Spleen (tissue), 11 donors: ENCODE measurements around the gene KCNQ4. TPM values are rescaled to one million over a fixed set of nuclear protein-coding genes. Genes with fewer than 3 reads are reported as not detected.

Source experiments
- DNase-seq: peaks from one replicate; pipeline ENCODE4 v3.0.0-alpha.2; 2020
- H3K27ac ChIP-seq, 8 donors: fragments of 200-600 bp; sonication (generic) in 7 of 8; 1 replicate in 4 of 8; 2 replicates in 4 of 8; pipeline versions ENCODE4 v1.5.0 to v1.8.0; 2016 to 2021; ENCODE audit warnings: inconsistent platforms in 4 of 8, mild to moderate bottlenecking in 4 of 8, moderate library complexity in 1 of 8
- H3K27me3 ChIP-seq, 7 donors: fragments of 200-600 bp; sonication (generic) in 6 of 7; replicated peaks in 1 of 7; 1 replicate in 4 of 7; 2 replicates in 3 of 7; pipeline versions ENCODE4 v1.5.0 to v1.8.0; 2016 to 2021; ENCODE audit warnings: inconsistent platforms in 3 of 7, mild to moderate bottlenecking in 1 of 7
- H3K36me3 ChIP-seq, 6 donors: fragments of 200-600 bp; sonication (generic) in 5 of 6; 1 replicate in 4 of 6; 2 replicates in 2 of 6; pipeline versions ENCODE4 v1.5.0 to v1.8.0; 2016 to 2021; ENCODE audit warnings: inconsistent platforms in 2 of 6
- H3K4me1 ChIP-seq, 6 donors: fragments of 200-600 bp; sonication (generic) in 5 of 6; 1 replicate in 3 of 6; 2 replicates in 3 of 6; pipeline versions ENCODE4 v1.5.0 to v1.8.0; 2016 to 2021; ENCODE audit warnings: inconsistent platforms in 3 of 6
- H3K4me3 ChIP-seq, 8 donors: fragments of 200-600 bp; sonication (generic) in 7 of 8; 1 replicate in 4 of 8; 2 replicates in 4 of 8; pipeline versions ENCODE4 v1.5.0 to v1.8.0; 2016 to 2021; ENCODE audit warnings: inconsistent platforms in 4 of 8, mild to moderate bottlenecking in 4 of 8, moderate library complexity in 2 of 8
- H3K9me3 ChIP-seq, 8 donors: fragments of 200-600 bp; sonication (generic) in 7 of 8; 1 replicate in 4 of 8; 2 replicates in 4 of 8; pipeline versions ENCODE4 v1.5.0 to v1.8.0; 2016 to 2021; ENCODE audit warnings: inconsistent platforms in 4 of 8
- CTCF ChIP-seq, 11 experiments: fragments of 200-600 bp in 7 of 11; fragments of 450-650 bp in 4 of 11; sonication (generic) in 4 of 11; IDR thresholded peaks in 8 of 11; conservative IDR thresholded peaks in 3 of 11; 1 replicate in 7 of 11; 2 replicates in 4 of 11; pipeline versions ENCODE4 v1.4.0 to v1.8.0; 2016 to 2021; ENCODE audit warnings: antibody characterized with exemption in 11 of 11, inconsistent platforms in 4 of 11, mild to moderate bottlenecking in 1 of 11
- POLR2A ChIP-seq, 3 donors: fragments of 450-650 bp; IDR thresholded peaks; one replicate each; pipeline ENCODE4 v1.5.1; 2017; ENCODE audit warnings: antibody characterized with exemption in 3 of 3, mild to moderate bottlenecking in 1 of 3
- POLR2AphosphoS5 ChIP-seq, 3 donors: sonication (generic); formaldehyde crosslinking; IDR thresholded peaks; one replicate each; pipeline ENCODE4 v1.5.1; 2017; ENCODE audit warnings: antibody characterized with exemption in 3 of 3
- WGBS, 5 donors: extraction: QIAGEN DNeasy Blood & Tissue Kit in 3 of 5; methylation state at CpG; one replicate each; pipeline versions ENCODE4 v1.1.5 to v1.1.7; 2013 to 2018; 5-methylcytosine and 5-hydroxymethylcytosine counted together
- intact Hi-C: fragments of 100-400 bp; cut with DNase I; formaldehyde crosslinking; loops from one replicate; pipeline ENCODE4 v1.15.0; 2023; ENCODE audit warnings: low total_unique reads
- polyA plus RNA-seq, 3 donors: library from polyadenylated mRNA; stranded (reverse); fragments of 200-250 nt; gene quantifications; one replicate each; pipeline ENCODE4 v1.2.1, GENCODE V29; 2013
- total RNA-seq, 7 donors: library from RNA; depleted of rRNA in 3 of 7; stranded (reverse); fragments of >200 nt in 3 of 7; fragmentation: NEBNext Ultra II Directional in 4 of 7; extraction: Animal tissue kit (Norgen Biotek cat#: 25700) in 4 of 7; gene quantifications; one replicate each; pipeline versions ENCODE4 v1.1.0 to v1.2.1, GENCODE V29; 2016 to 2021
- donor health status: healthy with polysubstance abuse.
- donor health status: DM: no; HTN: no; CAD: no; lungs with moderate emphysema.
- donor health status: DM: no; HTN: no; CAD: no.
- donor health status: Bipolar disorder and iron deficiency.
- donor health status: healthy.
- donor health status: DM: no; HTN: no; CAD: no.
- donor health status: DM: yes; HTN: yes; CAD: no.

Gene KCNQ4
- total and polyA plus RNA-seq, 10 donors = 0.09 to 0.54 (median 0.25) TPM

- Histone ChIP-seq H3K4me1 (peaks cover 0 to 50% (median 11%) of the 10 kb centered on the region in 6 donors), H3K27ac (no peak overlapping the region), H3K27me3 (no peaks in the 10 kb centered on the region), H3K4me3 (no peak overlapping the region), H3K36me3 (peaks cover 0 to 93% (median 43%) of the 10 kb centered on the region in 6 donors), H3K9me3 (no peaks in the 10 kb centered on the region)
- WGBS, 5 donors = 69 to 86% (median 82%) methylated on average over 1 of the region's 1 CpG
- intact Hi-C loops = no loop called here
- DNase-seq = no peak
- TF ChIP-seq CTCF (IDR thresholded peaks at IDR 0.05 in 8 of 11, conservative IDR thresholded peaks at IDR 0.05 in 3 of 11) (no peak), POLR2AphosphoS5 (IDR thresholded peaks at IDR 0.05) (no peak), POLR2A (IDR thresholded peaks at IDR 0.05) (no peak)
Measured at GRCh38 chr1:40745176-40745575, 38.4 kb upstream of the KCNQ4 start.

DNA sequence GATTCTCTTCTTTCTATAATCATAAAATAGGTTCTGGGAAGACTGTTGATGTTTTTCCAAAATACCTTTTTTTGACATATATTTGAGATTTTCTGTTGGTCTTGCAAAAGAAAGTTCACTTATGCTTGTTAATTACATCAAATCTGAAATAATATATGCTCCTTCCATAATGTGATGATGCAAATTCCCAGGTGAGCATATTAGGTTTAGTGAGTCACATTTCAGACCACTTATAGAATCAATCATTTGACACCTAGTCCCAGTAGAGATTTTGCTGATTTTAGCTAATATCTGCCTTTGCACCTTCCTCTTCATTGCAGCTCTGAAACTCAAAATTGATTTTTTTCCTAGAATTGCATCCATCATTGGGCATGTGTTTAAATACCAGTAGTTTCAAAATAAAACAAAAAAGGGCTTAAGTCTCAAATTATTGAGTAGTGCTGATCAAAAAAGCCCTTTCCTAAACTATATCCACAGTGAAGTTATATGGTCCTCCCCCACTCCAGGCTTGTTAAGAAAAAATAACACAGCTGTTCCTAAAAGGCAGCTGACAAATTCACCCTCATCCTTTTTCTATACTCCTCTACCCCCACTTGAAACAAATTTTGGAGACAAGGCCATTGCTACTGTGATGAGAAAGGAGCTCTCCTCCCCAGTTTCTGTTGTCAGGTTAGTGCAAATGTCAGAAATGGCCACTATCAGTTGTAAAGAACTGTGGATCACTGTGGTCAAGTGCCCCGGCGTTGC lies 37.1 kb upstream of the KCNQ4 start:
- peak overlapping the region in 1 of 8 donors; percentile 6 for H3K27ac ChIP-seq
- intact Hi-C loops = no loop called here
- WGBS, 5 donors = 75 to 92% (median 83%) methylated on average over 2 of the region's 2 CpGs
- H3K4me1 ChIP-seq = peaks cover 0 to 37% (median 6%) of the 10 kb centered on the region in 6 donors
- peaks cover 0 to 93% (median 39%) of the 10 kb centered on the region in 6 donors for H3K36me3 ChIP-seq
- no peak for TF ChIP-seq POLR2A (IDR thresholded peaks at IDR 0.05)
- TF ChIP-seq POLR2AphosphoS5 (IDR thresholded peaks at IDR 0.05) = no peak
- no peak for TF ChIP-seq CTCF (IDR thresholded peaks at IDR 0.05 in 8 of 11, conservative IDR thresholded peaks at IDR 0.05 in 3 of 11)
- H3K4me3 ChIP-seq = no peak overlapping the region
- no peaks in the 10 kb centered on the region for H3K9me3 ChIP-seq
- DNase-seq = no peak
- no peaks in the 10 kb centered on the region for H3K27me3 ChIP-seq

GRCh38 chr1:40748841-40749718 lies 34.5 kb upstream of the KCNQ4 start:
- Histone ChIP-seq H3K27me3 (no peaks in the 10 kb centered on the region), H3K4me1 (peaks cover 0 to 27% (median 0%) of the 10 kb centered on the region in 6 donors), H3K4me3 (no peak overlapping the region), H3K36me3 (peaks cover 0 to 97% (median 45%) of the 10 kb centered on the region in 6 donors), H3K9me3 (no peaks in the 10 kb centered on the region), H3K27ac (no peak overlapping the region)
- 92 to 100% (median 96%) methylated on average over 5 of the region's 5 CpGs for WGBS, 5 donors
- intact Hi-C loops = no loop called here
- DNase-seq = no peak
- TF ChIP-seq POLR2A (IDR thresholded peaks at IDR 0.05) (no peak), POLR2AphosphoS5 (IDR thresholded peaks at IDR 0.05) (no peak), CTCF (IDR thresholded peaks at IDR 0.05 in 8 of 11, conservative IDR thresholded peaks at IDR 0.05 in 3 of 11) (no peak)

DNA sequence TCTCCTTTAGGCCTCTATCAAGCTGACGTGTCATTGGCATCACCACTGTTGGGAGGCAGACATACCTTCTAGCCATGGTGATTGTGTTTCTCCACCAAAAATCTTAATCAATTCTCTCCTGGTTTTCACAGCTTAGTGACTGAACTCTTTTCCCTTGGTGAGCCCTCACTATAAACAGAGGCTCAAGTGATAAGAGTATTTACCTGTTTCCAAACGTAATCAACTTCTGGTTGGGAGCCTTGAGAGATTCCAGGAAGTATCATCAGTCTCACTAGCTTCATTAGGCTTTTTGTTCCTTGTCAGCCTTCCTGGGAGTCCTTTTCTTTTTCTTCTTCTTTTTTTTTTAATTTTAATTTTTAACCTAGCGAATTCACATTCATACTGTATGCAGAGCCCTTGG lies 33.8 kb upstream of the KCNQ4 start:
- Histone ChIP-seq H3K27me3 (no peaks in the 10 kb centered on the region), H3K27ac (no peak overlapping the region), H3K4me1 (peaks cover 0 to 22% (median 0%) of the 10 kb centered on the region in 6 donors), H3K4me3 (no peak overlapping the region), H3K36me3 (peaks cover 0 to 98% (median 52%) of the 10 kb centered on the region in 6 donors), H3K9me3 (no peaks in the 10 kb centered on the region)
- no peak for DNase-seq
- TF ChIP-seq POLR2AphosphoS5 (IDR thresholded peaks at IDR 0.05) (no peak), CTCF (IDR thresholded peaks at IDR 0.05 in 8 of 11, conservative IDR thresholded peaks at IDR 0.05 in 3 of 11) (no peak), POLR2A (IDR thresholded peaks at IDR 0.05) (no peak)
- intact Hi-C loops = no loop called here
- WGBS, 5 donors = 83 to 98% (median 95%) methylated on average over 3 of the region's 3 CpGs
